HepG2 (cell line): ENCODE measurements around the gene SRSF10. TPM values are rescaled to one million over a fixed set of nuclear protein-coding genes. Genes with fewer than 3 reads are reported as not detected.

ENCODE experiments used
- ARID4A ChIP-seq: sonication (generic); formaldehyde crosslinking; IDR thresholded peaks from 2 replicates; pipeline ENCODE4 v1.5.0; 2020; ENCODE audit warnings: mild to moderate bottlenecking, missing genetic modification reagents, borderline replicate concordance
- CSRNP2 ChIP-seq: sonication (generic); formaldehyde crosslinking; conservative IDR thresholded peaks from 2 replicates; pipeline ENCODE4 v1.8.0; 2022; ENCODE audit warnings: low read depth, missing genetic modification reagents
- DNMT1 ChIP-seq: sonication (generic); formaldehyde crosslinking; IDR thresholded peaks from 2 replicates; pipeline ENCODE4 v1.5.1; 2020; ENCODE audit warnings: mild to moderate bottlenecking, missing genetic modification reagents
- DRAP1 ChIP-seq: IDR thresholded peaks from 2 replicates; pipeline ENCODE4 v1.6.1; 2016; ENCODE audit warnings: missing genetic modification reagents, missing compliant biosample characterization
- ELK4 ChIP-seq: sonication (generic); formaldehyde crosslinking; IDR thresholded peaks from 2 replicates; pipeline ENCODE4 v1.9.0; 2021; ENCODE audit warnings: missing genetic modification reagents, borderline replicate concordance
- GRHL1 ChIP-seq: sonication (generic); formaldehyde crosslinking; conservative IDR thresholded peaks from 2 replicates; pipeline ENCODE4 v1.8.0; 2022; ENCODE audit warnings: missing genetic modification reagents
- IKZF1 ChIP-seq: fragments of 450-650 bp; IDR thresholded peaks from 2 replicates; pipeline ENCODE4 v1.7.1; 2016
- MIER2 ChIP-seq: IDR thresholded peaks from 2 replicates; pipeline ENCODE4 v1.6.1; 2016; ENCODE audit warnings: missing biosample characterization, missing genetic modification reagents
- TRIM22 ChIP-seq: fragments of 450-650 bp; IDR thresholded peaks from 2 replicates; pipeline ENCODE4 v1.6.1; 2017
- ZBTB7A ChIP-seq: sonication (generic); formaldehyde crosslinking; IDR thresholded peaks from 2 replicates; pipeline ENCODE4 v1.8.0; 2022; ENCODE audit warnings: mild to moderate bottlenecking, missing genetic modification reagents
- ZKSCAN1 ChIP-seq: fragments of 150-350 bp; IDR thresholded peaks from 2 replicates; pipeline ENCODE4 v1.6.1; 2014; ENCODE audit warnings: low read length
- ZNF460 ChIP-seq: sonication (generic); formaldehyde crosslinking; IDR thresholded peaks from 2 replicates; pipeline ENCODE4 v1.5.1; 2020; ENCODE audit warnings: missing genetic modification reagents, mild to moderate bottlenecking, borderline replicate concordance
- ZNF503 ChIP-seq: sonication (generic); formaldehyde crosslinking; IDR thresholded peaks from 2 replicates; pipeline ENCODE4 v1.4.0; 2020; ENCODE audit warnings: missing genetic modification reagents
- ZNF709 ChIP-seq: sonication (generic); formaldehyde crosslinking; IDR thresholded peaks from 2 replicates; pipeline ENCODE4 v1.5.0; 2020; ENCODE audit warnings: mild to moderate bottlenecking, missing genetic modification reagents
- polyA plus RNA-seq, 8 experiments: library from polyadenylated mRNA; depleted of rRNA in 3 of 8; stranded (reverse) in 7 of 8; unstranded in 1 of 8; fragments of >200 nt; fragmentation: Illumina TruSeq in 4 of 8; extraction: Trizol in 4 of 8; gene quantifications; 2 replicates each; pipeline versions ENCODE4 v1.2.1 to v1.2.3, GENCODE V29; 2011 to 2016; ENCODE audit warnings: low read depth in 4 of 8, missing spikeins in 1 of 8, mixed read lengths in 1 of 8; ENCODE audit not compliant: insufficient read depth in 1 of 8
- total RNA-seq, 5 experiments: library from RNA; depleted of rRNA; stranded (reverse); fragments of >200 nt; fragmentation: Illumina TruSeq; extraction: Trizol; gene quantifications; 2 replicates each; pipeline ENCODE4 v1.2.3, GENCODE V29; 2016; ENCODE audit warnings: low read depth in 1 of 5

SRSF10 gene
- total and polyA plus RNA-seq, 2 of the 13 experiments (the other 11 are each of a cell fraction or from before 2014, with no cell fraction given) = 126 to 186 TPM

- TF ChIP-seq CSRNP2 (CRISPR knock-in tag) = no peak
- no peak for TF ChIP-seq ELK4 (CRISPR knock-in tag)
- TF ChIP-seq ZKSCAN1 = no peak
- TF ChIP-seq ZNF460 (CRISPR knock-in tag) = peak; percentile 56; the same call in 1 of the 2 replicates
- no peak for TF ChIP-seq TRIM22
- no peak for TF ChIP-seq IKZF1
- no peak; the same call in 1 of the 2 replicates for TF ChIP-seq MIER2
- no peak for TF ChIP-seq GRHL1
- TF ChIP-seq ZBTB7A (CRISPR knock-in tag) = no peak
- TF ChIP-seq ZNF709 (CRISPR knock-in tag) = no peak; the same call in 1 of the 2 replicates
- TF ChIP-seq ZNF503 = peak; percentile 85
- TF ChIP-seq ARID4A (CRISPR knock-in tag) = peak; percentile 64; the same call in 1 of the 2 replicates
- TF ChIP-seq DRAP1 (CRISPR knock-in tag) = peak; percentile 89
- no peak for TF ChIP-seq DNMT1
These were observed 41.5 kb upstream of the SRSF10 start (continued) for GRCh38 chr1:24021403-24022266.
